Endothelial cell of umbilical vein (primary cell): ENCODE data around the gene POPDC3.

ENCODE experiments used
- CTCF ChIP-seq, 2 donors: IDR thresholded peaks; 1 replicate in 1 of 2; 2 replicates in 1 of 2; pipeline ENCODE4 v1.5.1; 2011; ENCODE audit warnings: low read length in 2 of 2, mild to moderate bottlenecking in 2 of 2, moderate library complexity in 2 of 2, control low read depth in 1 of 2, inconsistent platforms in 1 of 2, low read depth in 1 of 2; ENCODE audit not compliant: insufficient read depth in 1 of 2; ENCODE audit errors: extremely low read depth in 1 of 2
- EZH2 ChIP-seq: IDR thresholded peaks from 2 replicates; pipeline ENCODE4 v1.6.1; 2012; ENCODE audit warnings: borderline replicate concordance, low read depth, mild to moderate bottlenecking, moderate library complexity, low read length, inconsistent platforms; ENCODE audit not compliant: severe bottlenecking
- FOS ChIP-seq: IDR thresholded peaks from 2 replicates; pipeline ENCODE4 v1.6.1; 2011; ENCODE audit warnings: mild to moderate bottlenecking, low read length, moderate library complexity, borderline replicate concordance; ENCODE audit not compliant: insufficient read depth
- JUN ChIP-seq: IDR thresholded peaks from 2 replicates; pipeline ENCODE4 v1.6.1; 2011; ENCODE audit warnings: borderline replicate concordance, low read depth; ENCODE audit not compliant: insufficient read length, insufficient read depth
- MAX ChIP-seq: IDR thresholded peaks from 2 replicates; pipeline ENCODE4 v1.6.1; 2011; ENCODE audit not compliant: insufficient read depth, insufficient read length
- MYC ChIP-seq: IDR thresholded peaks from one replicate; pipeline ENCODE4 v1.6.1; 2011; ENCODE audit warnings: mild to moderate bottlenecking, low read depth, low read length
- POLR2A ChIP-seq: IDR thresholded peaks from 2 replicates; pipeline ENCODE4 v1.6.1; 2012; ENCODE audit warnings: low read depth, mild to moderate bottlenecking, control low read depth, low read length
- POLR2AphosphoS5 ChIP-seq: IDR thresholded peaks from 2 replicates; pipeline ENCODE4 v1.6.1; 2012; ENCODE audit warnings: low read depth, mild to moderate bottlenecking, control low read depth, low read length, moderate library complexity; ENCODE audit not compliant: insufficient read depth

GRCh38 chr6:105178636-105179035 lies 1.2 kb downstream of the POPDC3 start:
- no peak for TF ChIP-seq EZH2
- TF ChIP-seq CTCF (IDR thresholded peaks at IDR 0.05; ENCODE audit: extremely low read depth in 1 of 2, insufficient read depth in 1 of 2, low read depth in 1 of 2, low read length in 2 of 2): no peak
- TF ChIP-seq FOS: no peak
- TF ChIP-seq MAX: no peak
- TF ChIP-seq MYC: no peak
- no peak for TF ChIP-seq POLR2AphosphoS5
- no peak for TF ChIP-seq JUN
- TF ChIP-seq POLR2A: no peak
